ENCODE results near the gene CLNK. TPM values are rescaled to one million over a fixed set of nuclear protein-coding genes. Genes with fewer than 3 reads are reported as not detected.

Gene CLNK, protein sequence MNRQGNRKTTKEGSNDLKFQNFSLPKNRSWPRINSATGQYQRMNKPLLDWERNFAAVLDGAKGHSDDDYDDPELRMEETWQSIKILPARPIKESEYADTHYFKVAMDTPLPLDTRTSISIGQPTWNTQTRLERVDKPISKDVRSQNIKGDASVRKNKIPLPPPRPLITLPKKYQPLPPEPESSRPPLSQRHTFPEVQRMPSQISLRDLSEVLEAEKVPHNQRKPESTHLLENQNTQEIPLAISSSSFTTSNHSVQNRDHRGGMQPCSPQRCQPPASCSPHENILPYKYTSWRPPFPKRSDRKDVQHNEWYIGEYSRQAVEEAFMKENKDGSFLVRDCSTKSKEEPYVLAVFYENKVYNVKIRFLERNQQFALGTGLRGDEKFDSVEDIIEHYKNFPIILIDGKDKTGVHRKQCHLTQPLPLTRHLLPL
- total RNA-seq: not detected
- not detected for polyA plus RNA-seq (2013, experiment 1 of 2)
- polyA plus RNA-seq (2013, experiment 2 of 2): not detected
- long read RNA-seq, experiment 1: 0 reads
- long read RNA-seq, experiment 2: 0 reads
- long read RNA-seq, experiment 3: 0 reads
- long read RNA-seq, experiment 4: 0 reads

GRCh38 chr4:10684631-10685030 lies at the start of gene CLNK:
CLNK (minus strand) TSS chr4:10684768; CDS start chr4:10667869, 16,899 bp downstream.
- WGBS, 2 experiments (ENCODE audit: insufficient coverage in 1 of 2, insufficient read length in 1 of 2): 92 to 94% methylated on average over 8 of the region's 8 CpGs
- no peak within 1 kb of the TSS for H3K9ac ChIP-seq (ENCODE audit: extremely low read depth, low read length, poor library complexity, severe bottlenecking)

DNA sequence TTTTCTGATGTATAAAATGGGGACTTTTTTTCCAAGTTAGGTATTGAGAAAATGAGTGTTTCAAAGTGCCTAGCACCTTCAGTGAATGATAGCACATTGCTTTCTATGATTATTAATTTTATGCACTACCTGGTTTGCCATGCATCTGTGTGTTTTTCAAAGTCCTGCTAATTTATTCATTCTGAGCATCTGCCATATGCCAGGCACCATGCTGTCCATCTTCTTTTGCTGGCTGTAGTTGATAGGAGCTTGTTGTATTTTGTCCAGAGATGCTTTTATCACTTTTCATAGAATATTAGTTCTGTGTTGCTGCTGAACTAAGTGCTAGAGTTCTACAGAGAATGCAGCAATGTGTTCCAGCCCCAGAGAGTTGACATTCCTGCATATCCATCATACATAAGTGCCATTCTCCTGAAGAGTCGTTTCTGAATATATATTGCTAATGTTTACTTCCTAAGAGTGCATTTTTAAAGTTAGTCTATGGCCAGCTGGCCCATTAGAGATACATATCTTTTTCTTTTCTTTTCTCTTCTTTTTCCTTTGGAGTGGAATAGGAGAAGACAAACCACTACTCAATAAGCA lies 49.0 kb upstream of the CLNK start:
- Mint-ChIP-seq H3K27ac (no peak overlapping the region), H3K4me1 (peaks cover 26% of the 10 kb centered on the region), H3K4me3 (no peak overlapping the region), H3K9me3 (no peaks in the 10 kb centered on the region), H3K36me3 (ENCODE audit: low read depth) (no peaks in the 10 kb centered on the region), H3K27me3 (ENCODE audit: insufficient read depth) (no peaks in the 10 kb centered on the region)
- H3K27me3 ChIP-seq (ENCODE audit: control insufficient read depth, insufficient read depth, low read length, poor library complexity, severe bottlenecking): no peaks in the 10 kb centered on the region
- no peak overlapping the region for H3K4me3 ChIP-seq (ENCODE audit: low read length)
- WGBS, 2 experiments (ENCODE audit: insufficient coverage in 1 of 2, insufficient read length in 1 of 2): 80% methylated on average over 1 of the region's 1 CpG; no CpG with 5 or more reads in 1 of the 2 experiments
- H3K4me1 ChIP-seq (ENCODE audit: control insufficient read depth, insufficient read depth, low read length): no peaks in the 10 kb centered on the region
- H3K9ac ChIP-seq (ENCODE audit: extremely low read depth, low read length, poor library complexity, severe bottlenecking): no peak overlapping the region
- H3K36me3 ChIP-seq (ENCODE audit: control insufficient read depth, insufficient read depth, low read length): no peaks in the 10 kb centered on the region
- DNase-seq: no peak
- no peak for TF ChIP-seq CTCF (conservative IDR thresholded peaks at IDR 0.05)
- H3K9me3 ChIP-seq (ENCODE audit: control insufficient read depth, low read length): no peaks in the 10 kb centered on the region
- no peak overlapping the region for H3K27ac ChIP-seq (ENCODE audit: low read depth, low read length)

More at GRCh38 chr4:10684631-10685030, at the start of gene CLNK:
- H3K27me3 Mint-ChIP-seq (ENCODE audit: insufficient read depth): no peaks in the 10 kb centered on the region
- Histone ChIP-seq H3K4me1 (ENCODE audit: control insufficient read depth, insufficient read depth, low read length) (no peaks in the 10 kb centered on the region), H3K36me3 (ENCODE audit: control insufficient read depth, insufficient read depth, low read length) (no peaks in the 10 kb centered on the region), H3K4me3 (ENCODE audit: low read length) (no peak within 1 kb of the TSS), H3K27me3 (ENCODE audit: control insufficient read depth, insufficient read depth, low read length, poor library complexity, severe bottlenecking) (no peaks in the 10 kb centered on the region), H3K9me3 (ENCODE audit: control insufficient read depth, low read length) (no peaks in the 10 kb centered on the region), H3K27ac (ENCODE audit: low read depth, low read length) (no peak within 1 kb of the TSS)
- TF ChIP-seq CTCF (conservative IDR thresholded peaks at IDR 0.05): no peak
- no peaks in the 10 kb centered on the region for H3K9me3 Mint-ChIP-seq
- DNase-seq: no peak
- H3K27ac Mint-ChIP-seq: no peak within 1 kb of the TSS
- H3K4me1 Mint-ChIP-seq: peaks cover 5% of the 10 kb centered on the region
- H3K36me3 Mint-ChIP-seq (ENCODE audit: low read depth): no peaks in the 10 kb centered on the region
- H3K4me3 Mint-ChIP-seq: no peak within 1 kb of the TSS

DNA sequence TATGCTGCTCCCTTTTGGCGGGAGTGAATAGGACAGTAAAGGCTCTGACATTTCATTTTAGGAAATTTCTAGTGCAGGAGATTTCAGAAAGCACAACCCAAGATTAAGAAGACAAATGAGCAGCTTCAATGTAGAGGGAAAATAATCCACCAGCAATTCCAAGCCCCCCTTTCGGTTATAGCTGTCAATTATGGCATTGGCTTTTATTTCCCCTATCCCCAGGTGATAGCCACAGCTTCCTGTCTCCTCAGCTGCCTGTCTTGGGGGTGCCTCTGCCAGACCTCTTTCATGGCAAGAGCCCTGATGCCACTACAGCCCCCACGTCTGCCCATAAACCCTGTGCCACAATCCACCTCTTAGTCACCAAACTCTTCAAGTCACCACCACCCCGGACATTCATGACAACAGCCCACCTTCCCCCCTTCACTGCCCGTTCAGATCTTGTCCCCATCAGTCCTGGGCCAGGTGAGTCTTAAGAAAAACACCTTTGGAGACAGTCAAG lies 48.4 kb upstream of the CLNK start:
- H3K36me3 ChIP-seq (ENCODE audit: control insufficient read depth, insufficient read depth, low read length): no peaks in the 10 kb centered on the region
- H3K27ac Mint-ChIP-seq: no peak overlapping the region
- H3K9me3 Mint-ChIP-seq: no peaks in the 10 kb centered on the region
- peaks cover 21% of the 10 kb centered on the region for H3K4me1 Mint-ChIP-seq
- no peak for TF ChIP-seq CTCF (conservative IDR thresholded peaks at IDR 0.05)
- no peaks in the 10 kb centered on the region for H3K27me3 Mint-ChIP-seq (ENCODE audit: insufficient read depth)
- H3K4me1 ChIP-seq (ENCODE audit: control insufficient read depth, insufficient read depth, low read length): no peaks in the 10 kb centered on the region
- H3K9me3 ChIP-seq (ENCODE audit: control insufficient read depth, low read length): no peaks in the 10 kb centered on the region
- H3K27ac ChIP-seq (ENCODE audit: low read depth, low read length): no peak overlapping the region
- no peak for DNase-seq
- H3K9ac ChIP-seq (ENCODE audit: extremely low read depth, low read length, poor library complexity, severe bottlenecking): no peak overlapping the region
- no peak overlapping the region for H3K4me3 ChIP-seq (ENCODE audit: low read length)
- H3K36me3 Mint-ChIP-seq (ENCODE audit: low read depth): no peaks in the 10 kb centered on the region
- H3K4me3 Mint-ChIP-seq: no peak overlapping the region
- WGBS, 2 experiments (ENCODE audit: insufficient coverage in 1 of 2, insufficient read length in 1 of 2): 91 to 100% methylated on average over 1 to 5 of the region's 5 CpGs
- H3K27me3 ChIP-seq (ENCODE audit: control insufficient read depth, insufficient read depth, low read length, poor library complexity, severe bottlenecking): no peaks in the 10 kb centered on the region
